ENCODE results near the gene TMEM120A. TPM values are rescaled to one million over a fixed set of nuclear protein-coding genes. Genes with fewer than 3 reads are reported as not detected.

The TMEM120A gene
- total and polyA plus RNA-seq, 12 donors: 51.4 to 277 (median 172) TPM

- intact Hi-C loops (cut with DNase I): loop anchor here in 1 of 2 donors (10.0 kb wide), 2 partner anchors 77 to 117 kb away; partner anchors contain the start of genes POR and RHBDD2
- Histone ChIP-seq H3K4me3 (no peak overlapping the region), H3K27me3 (no peaks in the 10 kb centered on the region), H3K27ac (peak overlapping the region; percentile 16 to 98 (median 95)), H3K4me1 (replicated peaks in 1 of 2) (peaks cover 33 to 39% of the 10 kb centered on the region in 2 donors), H3K36me3 (replicated peaks in 1 of 2) (peaks cover 0 to 11% of the 10 kb centered on the region in 2 donors), H3K9me3 (replicated peaks in 1 of 3) (no peaks in the 10 kb centered on the region)
- TF ChIP-seq POLR2A (IDR thresholded peaks at IDR 0.05) (no peak), CTCF (IDR thresholded peaks at IDR 0.05) (no peak)
- peak in 1 of 7 donors; percentile 36 for DNase-seq
- WGBS, 4 donors: 87 to 96% (median 91%) methylated on average over 11 to 20 of the region's 20 CpGs
Observed at GRCh38 chr7:75992083-75992755, 2.2 kb downstream of the TMEM120A start.

- H3K4me1 ChIP-seq (replicated peaks in 1 of 2): peaks cover 33 to 42% of the 10 kb centered on the region in 2 donors
Observed at GRCh38 chr7:75991531-75992082, 2.8 kb downstream of the TMEM120A start.

GRCh38 chr7:75989500-75990388 lies 4.7 kb downstream of the TMEM120A start:
- H3K27me3 ChIP-seq: no peaks in the 10 kb centered on the region
- H3K4me3 ChIP-seq: peak overlapping the region in 1 of 4 donors; percentile 0
- H3K9me3 ChIP-seq (replicated peaks in 1 of 3): no peaks in the 10 kb centered on the region
- DNase-seq: peak; percentile 68 to 95 (median 92)
- peak overlapping the region; percentile 50 to 98 (median 95) for H3K27ac ChIP-seq
- WGBS, 4 donors: 40 to 51% (median 48%) methylated on average over 18 to 21 of the region's 21 CpGs
- peaks cover 43 to 60% of the 10 kb centered on the region in 2 donors for H3K4me1 ChIP-seq (replicated peaks in 1 of 2)
- TF ChIP-seq CTCF (IDR thresholded peaks at IDR 0.05) (no peak), POLR2A (IDR thresholded peaks at IDR 0.05) (peak in 1 of 2 donors; percentile 67)
- intact Hi-C loops (cut with DNase I): loop anchor here (5.0 to 10.0 kb wide), 3 partner anchors 72 to 115 kb away; partner anchors contain the start of genes POR (in 2 of the 2) and RHBDD2 (in 1 of the 2)
- H3K36me3 ChIP-seq (replicated peaks in 1 of 2): peaks cover 0 to 36% of the 10 kb centered on the region in 2 donors

More at GRCh38 chr7:75991531-75992082, 2.8 kb downstream of the TMEM120A start:
- WGBS, 4 donors: 93 to 99% (median 95%) methylated on average over 9 of the region's 9 CpGs
- Histone ChIP-seq H3K9me3 (replicated peaks in 1 of 3) (no peaks in the 10 kb centered on the region), H3K27ac (peak overlapping the region; percentile 16 to 98 (median 95)), H3K4me3 (no peak overlapping the region), H3K36me3 (replicated peaks in 1 of 2) (peaks cover 0 to 17% of the 10 kb centered on the region in 2 donors), H3K27me3 (no peaks in the 10 kb centered on the region)
- peak in 2 of 7 donors; percentile 19 to 53 for DNase-seq
- intact Hi-C loops (cut with DNase I): loop anchor here in 1 of 2 donors (10.0 kb wide), 2 partner anchors 77 to 117 kb away; partner anchors contain the start of genes POR and RHBDD2
- TF ChIP-seq CTCF (IDR thresholded peaks at IDR 0.05): no peak
- TF ChIP-seq POLR2A (IDR thresholded peaks at IDR 0.05): no peak

Data from adrenal gland (tissue), 12 donors.